GM18520 (cell line): ENCODE measurements around the gene RNF141.

Experiments used
- ATAC-seq: cut with Tn5 transposase; IDR thresholded peaks from one replicate; pipeline ENCODE4 v1.9.1; 2021; ENCODE audit not compliant: unreplicated experiment

Gene RNF141

DNA sequence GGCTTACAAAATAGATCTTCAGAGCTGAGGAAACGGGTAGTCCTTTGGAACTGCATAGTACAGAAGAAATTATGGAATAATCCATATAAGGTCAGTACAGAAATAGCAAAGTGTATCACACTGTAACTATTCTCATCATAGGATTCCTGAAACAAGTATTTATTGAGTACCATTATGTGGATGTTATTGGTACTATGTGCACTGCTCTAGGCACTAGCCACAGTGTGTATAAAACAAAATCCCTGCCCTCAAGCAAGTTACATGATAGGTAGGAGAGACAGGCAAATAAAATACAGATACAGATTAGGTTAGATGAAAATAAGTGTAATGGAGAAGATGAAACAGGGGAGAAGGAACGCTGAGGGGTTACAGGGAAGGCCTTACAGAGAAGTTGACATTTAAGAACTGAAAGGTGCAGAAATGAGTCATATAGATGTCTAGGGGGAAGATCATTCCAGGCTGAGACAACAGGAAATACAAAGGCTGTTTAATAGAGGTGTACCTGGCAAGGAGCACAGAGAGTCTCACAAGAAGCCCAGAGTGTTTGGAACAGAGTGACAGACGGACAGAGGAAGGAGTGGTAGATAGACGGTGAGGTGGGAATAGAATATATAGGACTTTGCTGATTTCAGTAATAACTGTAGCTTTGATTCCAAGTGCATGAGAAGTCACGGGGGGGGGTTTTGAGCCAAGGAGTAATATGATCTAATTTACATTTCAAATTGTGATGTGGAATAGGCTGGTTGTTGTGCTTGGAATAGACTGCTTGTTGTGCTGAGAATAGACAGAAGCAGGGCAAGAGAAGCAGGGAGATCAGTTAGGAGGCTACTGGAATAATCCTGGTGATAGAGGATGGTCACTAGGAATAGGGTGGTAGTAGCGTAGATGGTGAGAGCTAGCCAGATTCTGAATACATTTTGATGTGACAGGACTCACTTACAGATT lies 13.7 kb downstream of the RNF141 start:
- no peak for ATAC-seq

DNA sequence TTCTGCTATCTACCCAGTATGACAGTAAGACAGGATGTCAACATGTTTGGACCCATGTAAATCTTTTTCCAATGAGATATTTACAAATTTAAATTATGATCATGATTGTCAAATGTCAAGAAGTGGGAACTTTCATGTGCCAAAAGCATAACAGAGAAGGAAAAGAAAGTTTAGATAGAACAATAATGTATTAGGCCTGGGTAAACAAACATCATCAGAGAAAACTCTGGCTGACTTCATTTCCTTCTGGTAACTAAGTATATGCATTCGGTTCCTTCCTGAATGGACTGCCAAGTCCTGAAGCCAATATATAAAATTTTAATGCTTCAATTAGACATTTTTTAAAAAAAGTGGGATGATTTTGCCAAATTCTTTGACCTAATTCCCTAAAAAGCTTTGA lies 16.5 kb downstream of the RNF141 start:
- no peak for ATAC-seq

- no peak for ATAC-seq
Observed at GRCh38 chr11:10522921-10523320, 18.1 kb downstream of the RNF141 start.

GRCh38 chr11:10522276-10522675 lies 18.7 kb downstream of the RNF141 start:
- ATAC-seq: no peak

- no peak for ATAC-seq
Observed at GRCh38 chr11:10520562-10520961, 20.4 kb downstream of the RNF141 start.

GRCh38 chr11:10519630-10520029 lies 21.4 kb downstream of the RNF141 start:
- ATAC-seq: no peak

GRCh38 chr11:10518891-10519290 lies 22.1 kb downstream of the RNF141 start:
- ATAC-seq: no peak

DNA sequence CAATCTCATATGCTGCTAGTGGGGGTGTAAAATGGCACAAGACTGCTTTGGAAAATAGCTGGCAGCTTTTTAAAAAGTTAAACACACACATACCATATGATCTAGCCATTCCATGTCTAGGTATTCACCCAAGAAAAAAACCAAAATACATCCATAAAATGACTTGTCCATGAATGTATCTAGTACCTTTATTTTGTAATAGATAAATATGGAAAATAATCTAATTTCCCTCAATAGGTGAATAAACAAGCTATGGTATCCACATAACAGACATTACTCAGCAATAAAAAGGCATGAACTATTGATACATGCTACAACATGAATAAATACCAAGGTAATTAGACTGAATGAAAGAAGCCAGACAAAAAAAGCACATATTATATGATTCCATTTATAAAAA lies 22.9 kb downstream of the RNF141 start:
- no peak for ATAC-seq

DNA sequence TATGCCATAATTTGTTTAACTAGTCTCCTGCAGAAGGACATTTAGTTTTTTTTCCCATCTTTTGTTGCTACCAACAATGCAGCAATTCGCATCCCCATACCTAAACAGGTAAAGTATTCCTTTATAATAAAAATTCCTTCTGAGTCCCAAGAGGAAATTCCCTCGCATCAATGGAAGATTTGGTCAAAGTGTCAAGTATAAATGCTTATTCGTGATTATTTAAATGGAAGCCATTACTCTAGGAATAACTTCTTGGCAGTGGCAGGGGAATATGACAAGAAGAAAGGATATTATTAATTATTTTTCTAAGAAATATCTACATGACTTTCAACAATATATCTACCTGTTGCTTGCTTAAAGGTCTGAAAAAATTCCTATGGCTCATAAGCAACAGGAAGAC lies 25.6 kb downstream of the RNF141 start:
- no peak for ATAC-seq

DNA sequence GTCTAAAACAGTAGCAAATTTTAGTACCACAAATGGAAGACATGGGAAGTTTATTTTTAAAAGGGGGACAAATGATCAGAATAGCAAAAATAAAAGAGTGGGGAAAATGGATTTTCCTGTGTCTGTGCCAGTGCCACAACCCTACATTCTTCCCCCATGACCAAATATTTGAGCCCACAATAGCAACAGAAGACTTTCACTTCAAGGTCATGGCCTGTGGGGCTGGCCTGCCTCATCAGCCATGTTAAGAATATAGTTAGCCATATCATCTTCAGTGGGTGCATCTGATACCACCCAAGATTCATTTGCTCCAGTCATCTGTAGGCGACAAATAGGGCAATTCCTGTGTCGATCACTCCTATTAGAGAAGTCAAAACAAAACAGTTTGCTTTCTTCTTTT lies 26.3 kb downstream of the RNF141 start:
- no peak for ATAC-seq

DNA sequence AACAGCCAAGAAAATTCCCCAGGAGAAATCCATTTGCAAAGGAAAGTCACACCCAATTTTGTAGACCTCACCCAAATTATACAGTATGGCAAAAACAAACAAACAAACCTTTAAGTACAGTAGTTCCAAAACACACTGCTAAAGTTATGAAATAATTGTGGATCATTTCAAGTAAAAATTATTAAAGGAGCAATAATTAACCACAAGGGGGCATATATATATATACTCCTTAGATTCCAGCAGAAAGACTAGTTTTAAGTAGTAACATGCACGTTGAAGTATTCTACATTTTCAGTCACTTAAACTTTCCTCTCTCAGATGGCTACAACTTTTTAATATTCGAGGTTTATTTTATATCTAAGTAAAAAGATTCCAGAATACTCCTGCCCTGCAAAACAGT lies 26.8 kb downstream of the RNF141 start:
- ATAC-seq: no peak

DNA sequence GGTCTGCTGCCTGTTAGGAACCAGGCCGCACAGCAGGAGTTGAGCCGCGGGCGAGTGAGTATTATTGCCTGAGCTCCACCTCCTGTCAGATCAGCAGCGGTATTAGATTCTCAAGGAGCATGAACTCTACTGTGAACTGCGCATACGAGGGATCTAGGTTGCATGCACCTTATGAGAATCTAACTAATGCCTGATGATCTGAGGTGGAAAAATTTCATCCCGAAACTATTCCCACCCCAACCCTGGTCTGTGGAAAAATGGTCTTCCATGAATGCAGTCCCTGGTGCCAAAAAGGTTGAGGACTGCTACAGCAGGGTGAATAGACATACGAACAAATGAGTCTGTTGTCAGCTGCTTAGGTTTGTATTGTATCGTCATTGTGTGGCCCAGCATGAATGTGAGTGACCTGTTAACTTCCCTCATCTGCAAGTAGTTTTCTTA lies 29.8 kb downstream of the RNF141 start:
- ATAC-seq: no peak

DNA sequence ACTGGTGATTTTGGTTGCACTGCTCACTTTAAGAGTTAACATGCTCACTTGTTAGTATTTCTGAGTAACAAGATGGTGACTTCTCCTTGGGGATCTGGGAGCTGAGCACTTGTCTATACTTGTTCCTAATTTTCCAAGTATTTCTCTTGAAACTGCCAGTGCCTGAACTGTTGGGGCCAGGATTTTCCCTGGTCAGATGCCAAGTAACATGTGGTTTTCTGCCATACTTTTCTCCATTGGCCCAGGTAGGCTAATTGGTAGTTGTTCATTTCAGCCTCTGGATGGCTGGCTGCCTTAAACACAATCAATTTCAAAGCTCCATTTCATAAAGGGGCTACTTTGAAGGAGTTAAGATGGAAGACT lies 35.0 kb downstream of the RNF141 start:
- no peak for ATAC-seq

- ATAC-seq: no peak
Observed at GRCh38 chr11:10505278-10506007, 35.5 kb downstream of the RNF141 start.

- ATAC-seq: no peak
Observed at GRCh38 chr11:10504490-10504889, 36.5 kb downstream of the RNF141 start.

DNA sequence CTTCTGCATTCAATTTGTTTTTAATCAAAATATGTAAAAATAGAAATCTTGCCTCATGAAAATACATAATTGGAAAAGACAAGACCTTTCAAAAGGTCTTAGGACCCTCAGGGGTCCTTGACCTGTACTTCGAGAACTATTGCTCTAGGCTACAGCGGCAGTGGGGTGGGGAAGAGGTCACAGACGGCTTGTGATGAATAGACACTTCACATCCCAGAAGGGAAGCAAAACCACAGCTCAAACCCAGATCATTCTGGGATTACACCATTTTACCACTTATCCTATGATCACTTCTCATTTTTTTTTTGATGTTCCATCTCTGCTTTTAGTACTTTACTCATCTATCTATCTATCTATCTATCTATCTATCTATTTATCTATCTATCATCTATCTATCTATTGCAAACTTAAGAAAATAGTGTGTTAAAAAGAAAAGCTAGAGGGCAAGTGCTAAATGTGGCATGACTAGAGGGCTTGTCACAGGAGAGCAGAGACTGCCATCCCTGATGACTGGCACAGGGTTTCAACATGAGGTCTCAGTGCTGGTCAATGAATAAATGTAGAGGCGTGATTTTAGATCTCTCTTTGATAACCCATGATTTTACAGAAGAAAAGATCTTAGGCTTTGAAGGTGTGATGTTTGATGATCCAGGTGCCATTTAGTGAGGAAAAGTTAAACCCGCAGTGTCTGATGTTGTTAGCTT lies 37.1 kb downstream of the RNF141 start:
- ATAC-seq: no peak

- ATAC-seq: no peak
Observed at GRCh38 chr11:10503221-10503620, 37.8 kb downstream of the RNF141 start.

GRCh38 chr11:10502770-10503169 lies 38.2 kb downstream of the RNF141 start:
- ATAC-seq: no peak

- ATAC-seq: no peak
Observed at GRCh38 chr11:10502065-10502680, 38.8 kb downstream of the RNF141 start.

DNA sequence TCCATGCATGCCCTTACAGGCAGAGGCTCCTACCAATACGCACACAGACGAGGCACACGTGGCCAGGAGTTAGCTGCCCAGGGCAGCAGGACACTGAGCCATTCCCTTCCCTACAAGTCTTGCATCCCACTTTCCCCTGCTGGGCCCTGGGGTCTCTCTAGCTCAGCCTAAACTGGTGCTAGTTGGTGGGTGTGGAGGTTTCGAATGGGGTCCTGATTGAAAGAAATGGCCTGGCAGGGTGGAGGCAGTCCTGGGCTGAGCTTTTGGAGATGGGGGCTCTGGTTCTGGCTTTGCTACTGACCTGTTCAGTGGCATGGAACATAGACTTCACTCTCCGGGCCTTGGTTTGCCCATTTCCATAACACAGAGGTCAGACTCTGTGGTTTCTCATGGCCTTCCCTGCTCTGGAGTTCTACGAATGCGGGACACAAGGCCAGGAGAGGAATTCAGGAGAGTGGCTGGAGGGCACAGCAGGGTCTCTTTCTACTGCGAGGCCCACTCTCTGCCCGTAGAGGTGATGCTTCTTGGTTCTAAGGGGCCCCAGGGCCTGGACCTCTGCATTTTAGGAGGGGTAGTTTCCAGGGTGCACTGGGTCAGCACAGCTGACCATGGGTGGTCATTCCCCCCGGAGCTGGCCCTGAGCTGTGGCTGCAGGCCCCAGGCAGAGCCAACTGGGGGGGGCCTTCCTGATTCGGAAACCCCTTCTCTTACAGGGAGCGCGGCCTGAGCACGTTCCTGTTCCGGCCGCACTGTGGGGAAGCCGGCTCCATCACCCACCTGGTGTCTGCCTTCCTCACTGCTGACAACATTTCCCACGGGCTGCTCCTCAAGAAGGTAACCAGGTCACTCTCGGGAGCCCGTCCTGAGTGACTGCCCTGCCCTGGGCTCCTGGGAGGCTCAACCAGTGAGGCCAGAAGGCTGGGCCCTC lies 40.0 kb downstream of the RNF141 start:
- no peak for ATAC-seq
